ENCODE measurements around the gene USP2. TPM values are rescaled to one million over a fixed set of nuclear protein-coding genes. Genes with fewer than 3 reads are reported as not detected.

USP2 gene
- total and polyA plus RNA-seq, 2 of the 4 experiments (the other 2 are of a cell fraction): 0.18 to 0.79 TPM

DNA sequence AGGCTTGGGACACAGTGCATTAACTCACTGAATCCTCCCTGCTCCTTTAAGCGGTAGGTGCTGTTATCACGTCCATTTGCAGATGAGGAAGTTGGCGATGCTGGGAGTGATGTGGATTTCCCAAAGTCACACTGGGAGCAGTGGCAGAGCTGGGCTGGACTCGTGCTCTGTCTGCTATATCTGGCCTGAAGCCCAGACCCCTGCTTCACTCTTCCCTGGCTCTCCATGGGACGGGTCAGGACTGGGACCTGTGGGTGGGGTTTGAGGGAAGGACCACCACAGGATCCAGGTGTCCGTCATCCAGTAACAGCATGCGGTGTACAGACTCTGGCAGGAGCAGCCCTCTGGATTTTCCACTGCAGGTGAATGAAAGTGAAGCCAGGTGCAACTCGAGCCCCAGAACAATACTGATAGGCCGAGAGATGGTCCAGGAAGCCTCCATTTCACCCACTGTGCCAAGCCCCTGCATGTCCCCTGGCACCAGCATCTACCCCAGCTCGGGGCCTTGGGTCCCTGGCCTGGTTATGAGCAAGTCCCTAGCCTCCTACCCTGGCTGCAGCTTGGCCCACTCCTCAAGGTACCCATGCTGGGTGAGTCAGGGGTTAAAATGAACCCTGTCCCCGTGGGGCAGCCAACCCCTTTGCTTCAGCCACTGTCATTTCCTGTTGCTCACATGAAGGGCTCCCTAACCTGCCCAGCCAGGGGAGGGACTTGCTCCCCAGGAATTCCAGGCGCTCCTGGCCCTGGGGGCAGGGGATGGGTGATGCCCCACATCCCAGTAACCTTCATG is 4.2 kb downstream of the USP2 start (continued):
- TF ChIP-seq RFX5 (IDR thresholded peaks at IDR 0.05; ENCODE audit: low read depth, low read length): no peak

DNA sequence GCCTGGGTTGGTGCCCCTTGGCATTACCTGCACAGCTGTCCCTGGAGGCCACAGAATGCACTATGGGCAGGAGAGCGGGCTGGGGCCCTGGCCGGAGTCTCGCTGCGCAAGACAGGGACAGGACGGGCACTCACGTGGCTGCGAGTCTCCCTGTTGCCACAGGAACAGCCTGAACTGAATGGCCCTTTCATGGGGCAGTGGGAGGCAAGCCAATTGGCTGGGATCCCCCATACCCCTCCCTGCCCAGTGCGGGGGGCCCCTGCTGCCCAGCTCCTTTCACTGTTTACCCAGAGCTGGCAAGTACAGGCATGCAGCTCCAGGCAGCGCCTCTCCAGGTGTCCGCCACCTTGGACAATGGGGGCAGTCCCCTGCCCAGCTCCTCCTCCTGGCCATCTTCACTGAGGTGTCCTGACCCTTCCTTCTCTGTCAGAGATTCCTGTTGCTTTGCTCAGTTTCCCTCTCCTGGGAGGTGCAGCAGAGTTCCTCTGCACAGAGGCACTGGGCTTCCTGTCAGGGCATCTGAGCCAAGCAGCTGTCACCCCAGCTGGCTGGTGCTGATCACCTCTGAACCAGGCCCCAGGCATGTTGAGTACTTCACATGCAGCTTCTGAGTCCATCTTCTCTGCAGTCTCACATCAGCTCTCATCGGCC is 5.2 kb downstream of the USP2 start:
- Histone ChIP-seq H2AFZ (replicated peaks; ENCODE audit: low read length, poor library complexity) (peak overlapping the region; percentile 78), H2BK20ac (ENCODE audit: low read depth, low read length) (peak overlapping the region; percentile 29; the same call in 1 of the 2 replicates), H3K9ac (ENCODE audit: low read depth, low read length) (no peak overlapping the region), H4K8ac (ENCODE audit: low read depth in 2 of 2, low read length in 2 of 2) (0 out of 4 replicates have a peak overlapping the region, but pooled peaks of 1 of the 2 experiments have one; percentile 6), H3K9me1 (ENCODE audit: insufficient read depth, low read length) (no peaks in the 10 kb centered on the region; the same call in 1 of the 2 replicates), H3K9me3 (ENCODE audit: control insufficient read depth, insufficient read depth, low read length) (no peaks in the 10 kb centered on the region), H3K79me1 (ENCODE audit: low read depth in 1 of 2, low read length in 2 of 2) (no peaks in the 10 kb centered on the region), H4K20me1 (ENCODE audit: insufficient read depth, low read length) (no peaks in the 10 kb centered on the region), H3K27me3 (ENCODE audit: control insufficient read depth, insufficient read depth, low read length) (no peaks in the 10 kb centered on the region), H3K27ac (ENCODE audit: insufficient read depth, low read length) (no peak overlapping the region), H3K4me2 (ENCODE audit: low read depth, low read length) (no peak overlapping the region; the same call in 1 of the 2 replicates), H3K36me3 (ENCODE audit: control insufficient read depth, insufficient read depth, low read length) (no peaks in the 10 kb centered on the region), H3K23ac (ENCODE audit: low read depth, low read length) (no peak overlapping the region), H3K18ac (ENCODE audit: low read depth, low read length) (no peak overlapping the region; the same call in 1 of the 2 replicates), H2AK5ac (ENCODE audit: low read depth, low read length) (peak overlapping the region; percentile 27; the same call in 1 of the 2 replicates), H3K4me3 (ENCODE audit: insufficient read depth, low read depth, low read length) (no peak overlapping the region), H3K4me1 (ENCODE audit: control insufficient read depth, insufficient read depth, low read length) (peaks cover 26% of the 10 kb centered on the region), H2BK5ac (ENCODE audit: low read depth, low read length, poor library complexity, severe bottlenecking) (peak overlapping the region; percentile 26), H4K5ac (ENCODE audit: low read depth, low read length) (peak overlapping the region; percentile 58; the same call in 1 of the 2 replicates), H3K14ac (replicated peaks; ENCODE audit: low read depth, low read length) (no peak overlapping the region), H4K91ac (ENCODE audit: insufficient read depth, low read depth, low read length) (peak overlapping the region; percentile 13; the same call in 1 of the 2 replicates), H3K4ac (ENCODE audit: low read depth, low read length) (peak overlapping the region; percentile 50; the same call in 1 of the 2 replicates), H2BK15ac (ENCODE audit: low read depth, low read length) (no peak overlapping the region; the same call in 2 of the 3 replicates), H2BK120ac (ENCODE audit: low read depth, low read length) (peak overlapping the region; percentile 26; the same call in 1 of the 2 replicates), H2AK9ac (replicated peaks; ENCODE audit: low read depth, low read length, poor library complexity) (peak overlapping the region; percentile 68), H3K56ac (ENCODE audit: extremely low read depth, insufficient read depth, low read length) (no peak overlapping the region)
- in situ Hi-C loops (cut with MboI; ENCODE audit: low sequenced_read_pairs): no loop called here
- no TSS peak for BruUV-seq (replicated peaks)
- dilution Hi-C loops (cut with HindIII; ENCODE audit: low sequenced_read_pairs, unreplicated experiment): no loop called here
- intact Hi-C loops (cut with micrococcal nuclease): no loop called here
- POLR2A ChIA-PET (ENCODE audit: unreplicated experiment): interaction anchor here (1.1 kb wide), 1 partner anchor 20 kb away, joined by 3 read pairs; no protein-coding TSS in a partner anchor
- ATAC-seq (ENCODE audit: low read depth) (no peak), DNase-seq (peak; percentile 37)
- no peak for TF ChIP-seq RCOR1 (IDR thresholded peaks at IDR 0.05; ENCODE audit: insufficient replicate concordance, low read length)
- TF ChIP-seq USF2 (IDR thresholded peaks at IDR 0.05; ENCODE audit: low read depth, low read length): peak; percentile 16; the same call in 1 of the 2 replicates
- TF ChIP-seq, protein P1, sequence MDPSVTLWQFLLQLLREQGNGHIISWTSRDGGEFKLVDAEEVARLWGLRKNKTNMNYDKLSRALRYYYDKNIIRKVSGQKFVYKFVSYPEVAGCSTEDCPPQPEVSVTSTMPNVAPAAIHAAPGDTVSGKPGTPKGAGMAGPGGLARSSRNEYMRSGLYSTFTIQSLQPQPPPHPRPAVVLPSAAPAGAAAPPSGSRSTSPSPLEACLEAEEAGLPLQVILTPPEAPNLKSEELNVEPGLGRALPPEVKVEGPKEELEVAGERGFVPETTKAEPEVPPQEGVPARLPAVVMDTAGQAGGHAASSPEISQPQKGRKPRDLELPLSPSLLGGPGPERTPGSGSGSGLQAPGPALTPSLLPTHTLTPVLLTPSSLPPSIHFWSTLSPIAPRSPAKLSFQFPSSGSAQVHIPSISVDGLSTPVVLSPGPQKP (IDR thresholded peaks at IDR 0.05; ENCODE audit: borderline replicate concordance, low read depth, low read length): no peak
- TF ChIP-seq CHD1 (IDR thresholded peaks at IDR 0.05; ENCODE audit: low read depth, low read length): no peak
- 0 out of 2 replicates have a peak, but pooled peaks have one; percentile 19 for TF ChIP-seq MXI1 (IDR thresholded peaks at IDR 0.05; ENCODE audit: borderline replicate concordance, low read depth, low read length)
- TF ChIP-seq POLR2A (IDR thresholded peaks at IDR 0.05; ENCODE audit: low read depth, low read length): no peak
- no peak for TF ChIP-seq NFE2L2 (IDR thresholded peaks at IDR 0.05; ENCODE audit: low read depth, low read length)
- CTCF ChIA-PET: interaction anchor here (0.7 to 4.0 kb wide), 5 partner anchors 20 to 99 kb away, joined by 3 to 32 read pairs (median 5); no protein-coding TSS in a partner anchor
- WGBS, 2 experiments (ENCODE audit: extremely low coverage in 2 of 2, insufficient read length in 1 of 2): 27% methylated on average over 3 of the region's 11 CpGs; no CpG with 5 or more reads in 1 of the 2 experiments

Data from IMR-90 (cell line).